GM18907 (cell line): ENCODE data around the gene GPR148.

Source experiments
- ATAC-seq: cut with Tn5 transposase; IDR thresholded peaks from one replicate; pipeline ENCODE4 v1.9.1; 2021; ENCODE audit warnings: mild to moderate bottlenecking, moderate library complexity; ENCODE audit not compliant: unreplicated experiment

The GPR148 gene

GRCh38 chr2:130766711-130767407 lies 38.0 kb downstream of the GPR148 start:
- ATAC-seq, result no peak

GRCh38 chr2:130767408-130767775 lies 38.5 kb downstream of the GPR148 start:
- ATAC-seq, result no peak

- no peak for ATAC-seq
These were observed 39.5 kb downstream of the GPR148 start for GRCh38 chr2:130768191-130768855.

- no peak for ATAC-seq
These were observed 40.6 kb downstream of the GPR148 start for GRCh38 chr2:130769343-130769907.

- ATAC-seq, result no peak
These were observed 47.7 kb downstream of the GPR148 start for GRCh38 chr2:130776550-130776949.

GRCh38 chr2:130778781-130779180 lies 49.9 kb downstream of the GPR148 start:
- ATAC-seq, result no peak
